ENCODE data around the gene RAD51B. TPM values are rescaled to one million over a fixed set of nuclear protein-coding genes. Genes with fewer than 3 reads are reported as not detected.

Gene RAD51B
- total RNA-seq, 1 donor from 2014 or later, result 26.1 TPM

DNA sequence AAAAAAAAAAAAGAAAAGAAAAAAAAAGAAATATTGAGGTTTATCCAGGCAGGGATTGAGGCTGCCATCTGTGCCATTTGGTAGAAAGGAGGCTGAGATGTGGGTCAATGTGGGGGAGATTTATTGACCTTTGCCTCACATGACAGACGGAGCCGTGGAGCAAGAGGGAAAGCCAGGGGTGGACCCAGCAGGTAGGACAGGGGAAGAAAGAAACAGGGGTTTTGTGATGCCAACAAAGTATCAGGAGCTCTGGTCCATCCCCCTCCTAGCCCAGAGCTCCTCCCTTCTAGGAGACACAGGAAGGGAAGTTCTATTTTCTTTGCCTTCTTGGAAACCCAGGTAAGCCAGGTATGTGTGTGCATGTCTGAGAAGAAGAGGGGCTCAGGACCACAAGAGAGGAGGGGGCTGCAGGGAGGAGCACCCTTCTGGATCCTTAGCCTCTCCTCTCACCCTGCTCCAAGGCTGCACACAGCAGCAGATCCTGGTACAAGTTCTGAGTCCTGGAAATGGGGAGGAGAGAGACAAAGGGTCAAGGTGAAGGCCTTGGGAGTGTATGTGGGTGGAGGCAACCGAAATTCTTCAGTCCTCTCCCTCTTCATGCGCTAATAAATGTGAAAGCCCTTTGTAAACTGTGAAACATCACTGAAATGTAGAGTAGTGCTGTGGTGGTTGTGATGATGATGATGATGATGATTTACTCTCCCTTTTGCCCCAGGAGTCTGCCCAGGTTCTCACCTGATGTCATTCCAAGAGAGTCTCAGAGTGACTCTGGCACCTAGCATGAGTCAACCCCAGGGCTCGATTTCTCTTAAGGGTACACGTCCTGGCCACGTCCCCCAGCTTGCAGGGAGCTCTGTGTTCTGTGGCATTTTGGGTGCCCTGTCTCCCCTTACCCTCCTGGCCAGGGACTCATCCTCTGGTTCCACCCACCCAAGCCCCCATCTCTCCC is 947.0 kb downstream of the RAD51B start:
- Mint-ChIP-seq H3K27ac (no peak overlapping the region), H3K4me3 (no peak overlapping the region), H3K27me3 (ENCODE audit: insufficient read depth) (peaks cover 7% of the 10 kb centered on the region), H3K36me3 (ENCODE audit: low read depth) (no peaks in the 10 kb centered on the region), H3K4me1 (ENCODE audit: low read depth) (peaks cover 35% of the 10 kb centered on the region), H3K9me3 (no peaks in the 10 kb centered on the region)
- no peak for DNase-seq (ENCODE audit: low spot score)
- intact Hi-C loops (cut with micrococcal nuclease), result no loop called here

- Mint-ChIP-seq H3K9me3 (no peaks in the 10 kb centered on the region), H3K36me3 (ENCODE audit: low read depth) (peaks cover 1% of the 10 kb centered on the region), H3K4me1 (ENCODE audit: low read depth) (peaks cover 41% of the 10 kb centered on the region), H3K27ac (no peak overlapping the region), H3K4me3 (no peak overlapping the region), H3K27me3 (ENCODE audit: insufficient read depth) (peaks cover 7% of the 10 kb centered on the region)
- DNase-seq (ENCODE audit: low spot score), result no peak
- intact Hi-C loops (cut with micrococcal nuclease), result no loop called here
Observed at GRCh38 chr14:68767248-68767645, 947.7 kb downstream of the RAD51B start.

GRCh38 chr14:68768316-68768715 is 948.7 kb downstream of the RAD51B start:
- Mint-ChIP-seq H3K27ac (no peak overlapping the region), H3K4me1 (ENCODE audit: low read depth) (peaks cover 47% of the 10 kb centered on the region), H3K9me3 (no peaks in the 10 kb centered on the region), H3K36me3 (ENCODE audit: low read depth) (peaks cover 1% of the 10 kb centered on the region), H3K27me3 (ENCODE audit: insufficient read depth) (peaks cover 7% of the 10 kb centered on the region), H3K4me3 (no peak overlapping the region)
- DNase-seq (ENCODE audit: low spot score), result no peak
- intact Hi-C loops (cut with micrococcal nuclease), result no loop called here

GRCh38 chr14:68770051-68770450 is 950.5 kb downstream of the RAD51B start:
- intact Hi-C loops (cut with micrococcal nuclease), result no loop called here
- Mint-ChIP-seq H3K27ac (no peak overlapping the region), H3K4me1 (ENCODE audit: low read depth) (peaks cover 47% of the 10 kb centered on the region), H3K4me3 (no peak overlapping the region), H3K36me3 (ENCODE audit: low read depth) (peaks cover 4% of the 10 kb centered on the region), H3K9me3 (peaks cover 6% of the 10 kb centered on the region), H3K27me3 (ENCODE audit: insufficient read depth) (peaks cover 6% of the 10 kb centered on the region)
- no peak for DNase-seq (ENCODE audit: low spot score)

DNA sequence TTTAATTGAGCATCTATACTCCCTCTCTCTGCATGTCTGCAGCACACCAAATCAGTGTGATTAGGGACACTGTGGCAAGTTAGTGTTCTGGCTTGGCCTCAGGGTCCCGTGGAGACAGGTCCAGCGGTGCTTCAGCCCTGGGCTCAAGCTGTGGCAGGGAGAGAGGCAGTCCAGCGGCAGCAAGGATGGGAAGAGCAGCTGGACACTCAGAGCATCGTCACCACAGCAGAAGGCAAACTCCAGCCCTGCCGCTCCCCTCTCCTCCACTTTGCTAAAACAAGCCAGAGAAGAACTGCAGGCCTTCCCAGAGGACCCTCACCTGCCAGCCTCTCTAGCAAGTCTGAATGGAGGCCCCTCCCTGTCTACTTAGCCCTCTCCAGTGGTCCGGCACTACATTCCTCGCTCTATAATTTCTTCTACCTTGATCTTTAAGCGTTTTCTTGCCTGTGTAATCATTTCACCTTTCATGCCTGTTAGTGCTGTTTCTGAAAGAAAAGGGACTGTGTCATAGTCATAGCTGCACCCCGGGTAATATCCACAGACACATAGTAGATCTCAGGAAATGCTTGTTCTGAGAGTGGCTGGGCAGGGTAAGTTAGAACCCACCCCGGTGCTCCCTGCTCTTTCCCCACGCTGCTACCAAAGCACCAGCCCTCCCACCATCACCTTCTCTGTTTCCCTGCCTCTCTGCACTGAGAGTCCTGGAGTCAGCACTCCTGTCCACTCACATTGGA is 951.1 kb downstream of the RAD51B start:
- H3K4me3 Mint-ChIP-seq, result no peak overlapping the region
- DNase-seq (ENCODE audit: low spot score), result no peak
- peak overlapping the region; percentile 10 for H3K27ac Mint-ChIP-seq
- peaks cover 10% of the 10 kb centered on the region for H3K9me3 Mint-ChIP-seq
- intact Hi-C loops (cut with micrococcal nuclease), result no loop called here
- H3K4me1 Mint-ChIP-seq (ENCODE audit: low read depth), result peaks cover 44% of the 10 kb centered on the region
- H3K27me3 Mint-ChIP-seq (ENCODE audit: insufficient read depth), result peaks cover 4% of the 10 kb centered on the region
- peaks cover 6% of the 10 kb centered on the region for H3K36me3 Mint-ChIP-seq (ENCODE audit: low read depth)

DNA sequence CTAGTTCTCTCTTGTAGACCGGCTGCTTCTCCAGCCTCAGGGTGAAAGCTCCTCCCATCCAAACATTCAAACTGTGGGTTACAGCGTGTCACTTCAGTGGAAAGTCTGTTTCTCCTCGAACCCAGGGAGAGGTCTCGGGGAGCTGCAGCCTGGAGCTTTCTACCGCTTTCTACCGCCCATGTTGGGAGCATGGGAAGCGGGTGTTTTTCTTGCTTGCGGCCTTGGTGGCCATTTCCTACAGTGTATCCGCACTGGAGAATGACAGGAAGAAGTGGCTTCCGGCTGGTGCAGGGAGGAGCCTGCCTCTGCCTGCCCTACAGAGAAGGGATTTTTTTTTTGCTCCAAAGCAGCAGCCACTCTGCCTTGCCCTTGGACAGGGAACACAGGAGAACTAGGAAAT is 952.1 kb downstream of the RAD51B start:
- DNase-seq (ENCODE audit: low spot score), result no peak
- H3K4me3 Mint-ChIP-seq, result peak overlapping the region; percentile 50
- peaks cover 11% of the 10 kb centered on the region for H3K9me3 Mint-ChIP-seq
- peaks cover 38% of the 10 kb centered on the region for H3K4me1 Mint-ChIP-seq (ENCODE audit: low read depth)
- H3K36me3 Mint-ChIP-seq (ENCODE audit: low read depth), result peaks cover 8% of the 10 kb centered on the region
- peak overlapping the region; percentile 54 for H3K27ac Mint-ChIP-seq
- intact Hi-C loops (cut with micrococcal nuclease), result no loop called here
- peaks cover 2% of the 10 kb centered on the region for H3K27me3 Mint-ChIP-seq (ENCODE audit: insufficient read depth)

DNA sequence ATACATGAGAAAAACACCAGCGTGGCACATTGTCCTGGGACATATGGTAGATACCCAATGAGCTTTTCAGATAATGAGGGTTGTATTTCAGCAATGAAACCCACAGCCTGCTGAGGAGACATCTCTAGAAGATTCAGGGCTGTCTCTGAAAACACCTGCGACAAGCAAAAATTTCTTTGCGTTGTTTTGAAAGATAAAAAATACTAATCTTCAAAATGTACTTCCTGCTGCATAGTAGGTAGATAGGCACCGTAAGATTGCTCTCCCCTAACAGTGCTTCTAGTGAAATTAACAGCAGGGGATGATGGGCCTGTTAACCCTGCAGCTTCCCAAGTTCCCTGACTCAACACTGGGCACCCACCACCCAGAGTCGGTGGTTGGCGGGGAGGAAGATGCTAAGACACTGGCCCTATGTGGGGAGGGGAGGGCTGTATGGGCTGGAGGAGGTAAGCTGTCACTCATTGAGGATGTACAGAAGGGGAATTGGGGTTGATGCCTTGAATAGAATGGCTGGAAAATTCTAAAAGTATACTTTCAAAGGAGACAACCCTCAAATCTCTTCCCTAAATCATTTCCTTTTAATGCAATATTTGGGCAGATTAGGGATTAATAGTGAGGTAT is 953.3 kb downstream of the RAD51B start:
- H3K27ac Mint-ChIP-seq, result no peak overlapping the region
- peaks cover 2% of the 10 kb centered on the region for H3K27me3 Mint-ChIP-seq (ENCODE audit: insufficient read depth)
- peaks cover 8% of the 10 kb centered on the region for H3K36me3 Mint-ChIP-seq (ENCODE audit: low read depth)
- no peak for DNase-seq (ENCODE audit: low spot score)
- H3K4me1 Mint-ChIP-seq (ENCODE audit: low read depth), result peaks cover 41% of the 10 kb centered on the region
- peaks cover 11% of the 10 kb centered on the region for H3K9me3 Mint-ChIP-seq
- H3K4me3 Mint-ChIP-seq, result no peak overlapping the region
- intact Hi-C loops (cut with micrococcal nuclease), result no loop called here

DNA sequence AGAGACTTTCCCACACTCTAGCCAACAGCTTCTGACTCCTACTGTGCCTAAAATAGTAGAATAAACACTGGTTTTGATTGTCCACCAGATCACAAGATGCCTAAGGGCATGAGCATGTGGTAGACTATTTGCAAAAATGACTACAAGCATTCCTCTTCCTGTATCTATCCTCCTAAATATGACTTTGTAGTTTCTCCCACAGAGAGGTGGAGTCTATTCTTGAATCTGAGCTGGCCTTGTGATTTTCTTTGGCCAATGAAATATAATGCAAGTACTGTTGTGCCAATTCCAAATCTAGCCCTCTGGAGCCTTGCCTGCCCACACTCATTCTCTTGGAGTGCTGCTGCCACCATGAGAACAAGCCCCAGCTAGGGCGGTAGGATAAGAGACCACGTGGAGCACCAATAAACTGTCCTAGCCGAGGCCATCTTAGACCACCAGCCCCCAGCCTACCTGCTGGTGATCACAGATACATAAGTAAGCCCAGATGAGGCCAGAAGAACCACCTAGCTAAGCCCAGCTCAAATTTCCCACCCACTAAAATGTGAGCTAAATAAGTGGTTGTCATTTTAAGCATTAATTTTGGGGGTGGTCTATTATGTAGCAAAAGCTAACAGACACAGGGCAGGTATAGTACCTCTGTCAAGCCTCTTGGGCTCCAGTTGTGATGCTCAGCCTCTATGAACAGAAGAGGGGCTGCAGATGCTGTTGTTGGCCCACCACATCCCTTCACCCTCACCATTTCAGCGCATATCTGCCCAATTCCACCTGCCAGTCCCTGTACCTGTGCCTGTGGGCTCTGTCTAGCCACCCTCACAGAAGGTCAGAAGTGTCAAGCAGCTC is 955.4 kb downstream of the RAD51B start:
- Mint-ChIP-seq H3K4me1 (ENCODE audit: low read depth) (peaks cover 61% of the 10 kb centered on the region), H3K9me3 (peaks cover 11% of the 10 kb centered on the region), H3K4me3 (no peak overlapping the region), H3K27ac (no peak overlapping the region), H3K36me3 (ENCODE audit: low read depth) (peaks cover 8% of the 10 kb centered on the region), H3K27me3 (ENCODE audit: insufficient read depth) (peaks cover 2% of the 10 kb centered on the region)
- DNase-seq (ENCODE audit: low spot score), result no peak
- intact Hi-C loops (cut with micrococcal nuclease), result no loop called here

GRCh38 chr14:68775614-68776126 is 956.1 kb downstream of the RAD51B start:
- DNase-seq (ENCODE audit: low spot score), result no peak
- peaks cover 11% of the 10 kb centered on the region for H3K9me3 Mint-ChIP-seq
- H3K27ac Mint-ChIP-seq, result no peak overlapping the region
- peaks cover 2% of the 10 kb centered on the region for H3K27me3 Mint-ChIP-seq (ENCODE audit: insufficient read depth)
- H3K4me1 Mint-ChIP-seq (ENCODE audit: low read depth), result peaks cover 62% of the 10 kb centered on the region
- H3K4me3 Mint-ChIP-seq, result no peak overlapping the region
- H3K36me3 Mint-ChIP-seq (ENCODE audit: low read depth), result peaks cover 8% of the 10 kb centered on the region
- intact Hi-C loops (cut with micrococcal nuclease), result no loop called here

GRCh38 chr14:68777644-68778043 is 958.1 kb downstream of the RAD51B start:
- H3K27me3 Mint-ChIP-seq (ENCODE audit: insufficient read depth), result peaks cover 2% of the 10 kb centered on the region
- peaks cover 11% of the 10 kb centered on the region for H3K9me3 Mint-ChIP-seq
- H3K27ac Mint-ChIP-seq, result no peak overlapping the region
- no peak overlapping the region for H3K4me3 Mint-ChIP-seq
- no peak for DNase-seq (ENCODE audit: low spot score)
- H3K36me3 Mint-ChIP-seq (ENCODE audit: low read depth), result peaks cover 6% of the 10 kb centered on the region
- peaks cover 66% of the 10 kb centered on the region for H3K4me1 Mint-ChIP-seq (ENCODE audit: low read depth)
- intact Hi-C loops (cut with micrococcal nuclease), result no loop called here
